GM18526 (cell line): Measurements from ENCODE around the gene CLPSL2.

Source experiments
- POLR2A ChIP-seq: IDR thresholded peaks from 3 replicates; pipeline ENCODE4 v1.6.1; 2011; ENCODE audit not compliant: insufficient read length; ENCODE audit errors: extremely low read depth

The CLPSL2 gene

GRCh38 chr6:35794536-35795452, 18.4 kb downstream of the CLPSL2 start:
- no peak for TF ChIP-seq POLR2A

- TF ChIP-seq POLR2A = no peak
Observed at GRCh38 chr6:35795453-35796071, 19.2 kb downstream of the CLPSL2 start.

GRCh38 chr6:35796236-35796635, 19.8 kb downstream of the CLPSL2 start:
- TF ChIP-seq POLR2A = no peak

- no peak for TF ChIP-seq POLR2A
Observed at GRCh38 chr6:35797837-35798526, 21.6 kb downstream of the CLPSL2 start.

GRCh38 chr6:35798706-35799105, 22.3 kb downstream of the CLPSL2 start:
- no peak for TF ChIP-seq POLR2A

GRCh38 chr6:35801148-35801547, 24.8 kb downstream of the CLPSL2 start:
- no peak for TF ChIP-seq POLR2A

GRCh38 chr6:35804996-35805736, 28.8 kb downstream of the CLPSL2 start, which contains the start of gene LHFPL5:
LHFPL5 (plus strand) TSS chr6:35805352; CDS start chr6:35805671, 319 bp downstream.
- no peak for TF ChIP-seq POLR2A

- TF ChIP-seq POLR2A = no peak
Observed at GRCh38 chr6:35808688-35809087, 32.3 kb downstream of the CLPSL2 start.

- no peak for TF ChIP-seq POLR2A
Observed at GRCh38 chr6:35809809-35810208, 33.4 kb downstream of the CLPSL2 start.

GRCh38 chr6:35810971-35811698, 34.7 kb downstream of the CLPSL2 start:
- TF ChIP-seq POLR2A = no peak

GRCh38 chr6:35811699-35811995, 35.2 kb downstream of the CLPSL2 start:
- no peak for TF ChIP-seq POLR2A

GRCh38 chr6:35817515-35817914, 41.1 kb downstream of the CLPSL2 start:
- no peak for TF ChIP-seq POLR2A

GRCh38 chr6:35823601-35824000, 47.2 kb downstream of the CLPSL2 start:
- TF ChIP-seq POLR2A = no peak

- no peak for TF ChIP-seq POLR2A
Observed at GRCh38 chr6:35824552-35825192, 48.3 kb downstream of the CLPSL2 start.
